Measurements from ENCODE around the gene SPIRE1.

GRCh38 chr18:12462242-12462641 lies 195.7 kb downstream of the SPIRE1 start:
- TF ChIP-seq CTCF (conservative IDR thresholded peaks at IDR 0.05) (no peak), ZFX (IDR thresholded peaks at IDR 0.05) (no peak)

Measured in C4-2B (cell line).